Measurements from ENCODE around the gene LMF2.

- TF ChIP-seq, protein P1, sequence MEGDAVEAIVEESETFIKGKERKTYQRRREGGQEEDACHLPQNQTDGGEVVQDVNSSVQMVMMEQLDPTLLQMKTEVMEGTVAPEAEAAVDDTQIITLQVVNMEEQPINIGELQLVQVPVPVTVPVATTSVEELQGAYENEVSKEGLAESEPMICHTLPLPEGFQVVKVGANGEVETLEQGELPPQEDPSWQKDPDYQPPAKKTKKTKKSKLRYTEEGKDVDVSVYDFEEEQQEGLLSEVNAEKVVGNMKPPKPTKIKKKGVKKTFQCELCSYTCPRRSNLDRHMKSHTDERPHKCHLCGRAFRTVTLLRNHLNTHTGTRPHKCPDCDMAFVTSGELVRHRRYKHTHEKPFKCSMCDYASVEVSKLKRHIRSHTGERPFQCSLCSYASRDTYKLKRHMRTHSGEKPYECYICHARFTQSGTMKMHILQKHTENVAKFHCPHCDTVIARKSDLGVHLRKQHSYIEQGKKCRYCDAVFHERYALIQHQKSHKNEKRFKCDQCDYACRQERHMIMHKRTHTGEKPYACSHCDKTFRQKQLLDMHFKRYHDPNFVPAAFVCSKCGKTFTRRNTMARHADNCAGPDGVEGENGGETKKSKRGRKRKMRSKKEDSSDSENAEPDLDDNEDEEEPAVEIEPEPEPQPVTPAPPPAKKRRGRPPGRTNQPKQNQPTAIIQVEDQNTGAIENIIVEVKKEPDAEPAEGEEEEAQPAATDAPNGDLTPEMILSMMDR (conservative IDR thresholded peaks at IDR 0.05; ENCODE audit: low read length), result no peak
- no peak for TF ChIP-seq EZH2phosphoT487 (IDR thresholded peaks at IDR 0.05; ENCODE audit: borderline replicate concordance, low read depth, low read length)
Observed at GRCh38 chr22:50490531-50491308, 16.8 kb downstream of the LMF2 start.

All from OCI-LY7 (cell line).